Measurements from ENCODE around the gene TMEM248.
A peak's percentile ranks its signal among the peaks of the same experiment; 100 is the strongest.

The TMEM248 gene

DNA sequence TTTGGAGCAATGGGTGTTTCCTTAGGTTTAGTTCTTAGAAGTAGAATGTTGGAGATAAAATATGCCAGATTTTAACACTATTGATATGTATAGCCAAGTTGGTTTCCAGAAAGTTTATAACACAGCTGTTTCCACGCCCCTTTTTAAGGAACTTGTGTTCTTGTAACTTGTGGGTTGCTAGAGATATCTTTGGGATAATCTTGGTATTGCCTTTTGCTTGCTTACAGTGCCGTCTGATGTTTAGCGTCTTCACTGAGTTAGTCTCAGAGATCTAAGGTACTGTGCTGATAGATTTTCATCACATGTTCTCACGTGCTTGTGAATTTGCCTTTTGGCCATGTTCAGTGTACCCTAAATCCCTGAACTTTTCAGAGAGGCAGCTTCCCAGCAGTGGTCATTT is 12.4 kb downstream of the TMEM248 start:
- no peak overlapping the region for H3K4me3 ChIP-seq (replicated peaks in 1 of 2; ENCODE audit: low read depth in 2 of 2, low read length in 2 of 2)
- DNase-seq (ENCODE audit: low read depth in 2 of 2) = no peak
- TF ChIP-seq, protein P1, sequence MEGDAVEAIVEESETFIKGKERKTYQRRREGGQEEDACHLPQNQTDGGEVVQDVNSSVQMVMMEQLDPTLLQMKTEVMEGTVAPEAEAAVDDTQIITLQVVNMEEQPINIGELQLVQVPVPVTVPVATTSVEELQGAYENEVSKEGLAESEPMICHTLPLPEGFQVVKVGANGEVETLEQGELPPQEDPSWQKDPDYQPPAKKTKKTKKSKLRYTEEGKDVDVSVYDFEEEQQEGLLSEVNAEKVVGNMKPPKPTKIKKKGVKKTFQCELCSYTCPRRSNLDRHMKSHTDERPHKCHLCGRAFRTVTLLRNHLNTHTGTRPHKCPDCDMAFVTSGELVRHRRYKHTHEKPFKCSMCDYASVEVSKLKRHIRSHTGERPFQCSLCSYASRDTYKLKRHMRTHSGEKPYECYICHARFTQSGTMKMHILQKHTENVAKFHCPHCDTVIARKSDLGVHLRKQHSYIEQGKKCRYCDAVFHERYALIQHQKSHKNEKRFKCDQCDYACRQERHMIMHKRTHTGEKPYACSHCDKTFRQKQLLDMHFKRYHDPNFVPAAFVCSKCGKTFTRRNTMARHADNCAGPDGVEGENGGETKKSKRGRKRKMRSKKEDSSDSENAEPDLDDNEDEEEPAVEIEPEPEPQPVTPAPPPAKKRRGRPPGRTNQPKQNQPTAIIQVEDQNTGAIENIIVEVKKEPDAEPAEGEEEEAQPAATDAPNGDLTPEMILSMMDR (IDR thresholded peaks at IDR 0.05; ENCODE audit: low read depth, low read length) = no peak

DNA sequence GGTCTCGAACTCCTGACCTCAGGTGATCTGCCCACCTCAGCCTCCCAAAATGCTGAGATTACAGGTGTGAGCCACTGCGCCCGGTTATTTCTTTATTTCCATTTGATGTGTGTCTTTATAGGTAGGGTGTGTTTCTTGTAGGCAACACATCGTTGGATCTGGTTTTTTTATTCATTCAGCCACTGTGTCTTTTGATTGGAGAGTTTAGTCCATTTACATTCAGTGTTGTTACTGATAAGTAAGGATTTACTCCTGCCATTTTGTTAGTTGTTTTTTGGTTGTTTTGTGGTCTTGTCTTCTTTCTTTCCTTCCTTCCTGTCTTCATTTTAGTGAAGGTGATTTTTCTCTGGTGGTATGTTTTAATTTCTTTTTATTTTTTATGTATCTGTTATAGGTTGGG is 16.9 kb downstream of the TMEM248 start:
- TF ChIP-seq, protein P1 (IDR thresholded peaks at IDR 0.05; ENCODE audit: low read depth, low read length) = no peak
- H3K4me3 ChIP-seq (replicated peaks in 1 of 2; ENCODE audit: low read depth in 2 of 2, low read length in 2 of 2) = no peak overlapping the region
- no peak for DNase-seq (ENCODE audit: low read depth in 2 of 2)

GRCh38 chr7:66939325-66939724 is 18.3 kb downstream of the TMEM248 start:
- no peak for DNase-seq (ENCODE audit: low read depth in 2 of 2)
- TF ChIP-seq, protein P1 (IDR thresholded peaks at IDR 0.05; ENCODE audit: low read depth, low read length) = no peak

DNA sequence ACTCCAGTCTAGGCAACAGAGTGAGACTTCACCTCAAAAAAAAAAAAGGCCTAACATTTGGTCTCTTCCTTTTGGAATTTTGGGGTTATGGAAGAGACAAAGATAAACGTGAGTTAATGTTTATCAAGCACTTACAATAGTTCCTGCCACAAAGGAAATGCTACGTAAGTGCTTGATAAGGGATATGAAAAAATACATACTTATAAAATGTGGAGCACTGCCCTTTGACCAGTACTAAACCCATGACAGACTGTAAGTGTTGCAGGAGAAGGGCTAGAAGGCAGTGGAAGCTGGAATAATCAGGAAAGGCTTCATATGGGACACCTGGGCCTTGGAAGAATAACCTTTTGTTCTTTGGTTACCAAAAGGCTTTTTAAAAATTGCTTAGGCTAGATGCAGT is 25.5 kb downstream of the TMEM248 start:
- no peak overlapping the region for H3K4me3 ChIP-seq (replicated peaks in 1 of 2; ENCODE audit: low read depth in 2 of 2, low read length in 2 of 2)
- TF ChIP-seq, protein P1 (IDR thresholded peaks at IDR 0.05; ENCODE audit: low read depth, low read length) = no peak
- DNase-seq (ENCODE audit: low read depth in 2 of 2) = peak in 1 of 2 donors; percentile 74

More at GRCh38 chr7:66939325-66939724, 18.3 kb downstream of the TMEM248 start:
- no peak overlapping the region for H3K4me3 ChIP-seq (replicated peaks in 1 of 2; ENCODE audit: low read depth in 2 of 2, low read length in 2 of 2)

- no peak overlapping the region for H3K4me3 ChIP-seq (replicated peaks in 1 of 2; ENCODE audit: low read depth in 2 of 2, low read length in 2 of 2)
- no peak for DNase-seq (ENCODE audit: low read depth in 2 of 2)
- TF ChIP-seq, protein P1 (IDR thresholded peaks at IDR 0.05; ENCODE audit: low read depth, low read length) = no peak
Measured at GRCh38 chr7:66948480-66949109, 27.6 kb downstream of the TMEM248 start.

DNA sequence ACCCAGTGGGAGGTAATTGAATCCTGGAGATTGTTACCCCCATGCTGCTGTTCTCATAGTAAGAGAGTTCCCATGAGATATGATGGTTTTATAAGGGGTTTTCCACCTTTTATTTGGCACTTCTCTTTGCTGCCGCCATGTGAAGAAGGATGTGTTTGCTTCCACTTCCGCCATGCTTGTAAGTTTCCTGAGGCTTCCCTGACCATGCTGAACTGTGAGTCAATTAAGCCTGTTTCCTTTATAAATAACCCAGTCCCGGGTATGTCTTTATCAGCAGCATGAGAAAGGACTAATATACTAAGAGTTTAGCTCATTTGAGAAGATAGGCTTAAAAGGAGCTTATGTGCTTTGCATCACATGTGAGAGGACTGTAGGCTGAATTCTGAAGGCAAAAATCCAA is 29.3 kb downstream of the TMEM248 start:
- H3K4me3 ChIP-seq (replicated peaks in 1 of 2; ENCODE audit: low read depth in 2 of 2, low read length in 2 of 2) = no peak overlapping the region
- TF ChIP-seq, protein P1 (IDR thresholded peaks at IDR 0.05; ENCODE audit: low read depth, low read length) = no peak
- DNase-seq (ENCODE audit: low read depth in 2 of 2) = no peak

DNA sequence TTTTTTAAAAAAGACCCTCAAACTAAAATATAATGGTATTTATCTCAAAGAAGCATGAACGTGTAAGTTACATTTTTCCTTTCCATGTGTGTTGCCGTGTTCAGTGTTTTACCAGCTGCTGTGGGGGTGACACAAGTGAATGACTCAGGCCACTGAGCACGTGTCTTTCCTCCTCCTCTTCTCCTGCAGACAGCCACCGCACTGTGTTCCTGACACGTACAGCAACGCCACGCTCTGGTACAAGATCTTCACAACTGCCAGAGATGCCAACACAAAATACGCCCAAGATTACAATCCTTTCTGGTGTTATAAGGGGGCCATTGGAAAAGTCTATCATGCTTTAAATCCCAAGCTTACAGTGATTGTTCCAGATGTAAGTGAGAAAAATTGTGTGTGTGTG is 29.7 kb downstream of the TMEM248 start:
- TF ChIP-seq, protein P1 (IDR thresholded peaks at IDR 0.05; ENCODE audit: low read depth, low read length) = no peak

More for the DNA sequence above, 29.7 kb downstream of the TMEM248 start:
- peak in 1 of 2 donors; percentile 45 for DNase-seq (ENCODE audit: low read depth in 2 of 2)
- H3K4me3 ChIP-seq (replicated peaks in 1 of 2; ENCODE audit: low read depth in 2 of 2, low read length in 2 of 2) = no peak overlapping the region
